Measurements from ENCODE around the gene ITGA11.

The ITGA11 gene

DNA sequence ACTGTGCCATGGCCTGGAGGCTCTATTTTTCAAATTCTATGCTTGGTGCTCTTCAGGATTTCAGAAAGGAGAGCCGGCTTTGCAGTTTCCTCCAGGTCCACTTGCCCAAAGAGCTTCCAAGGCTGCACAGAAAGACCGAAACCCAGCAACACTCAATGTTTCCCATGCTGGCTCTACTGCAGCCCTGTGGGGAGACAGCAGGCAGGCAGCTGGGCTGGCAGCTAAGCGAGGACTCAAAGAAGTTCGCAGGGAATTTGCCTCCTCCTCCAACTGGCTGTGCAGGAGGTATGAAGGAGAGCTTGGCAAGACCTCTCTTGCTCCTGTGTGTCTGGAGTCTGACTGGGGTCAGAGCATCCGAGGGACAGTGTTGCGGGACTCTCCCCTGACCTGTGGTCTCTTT lies 17.4 kb upstream of the ITGA11 start:
- Histone ChIP-seq H3K4me2 (ENCODE audit: low read length) (no peak overlapping the region), H4K20me1 (ENCODE audit: insufficient read depth, low read length) (no peaks in the 10 kb centered on the region), H3K4me3 (ENCODE audit: low read depth, low read length, poor library complexity, severe bottlenecking) (no peak overlapping the region), H3K9me3 (ENCODE audit: low read length) (no peaks in the 10 kb centered on the region), H3K9ac (ENCODE audit: low read length) (no peak overlapping the region), H3K79me2 (ENCODE audit: insufficient read depth, low read length) (no peaks in the 10 kb centered on the region), H3K9me2 (ENCODE audit: low read depth, low read length) (no peaks in the 10 kb centered on the region), H3F3A (ENCODE audit: insufficient read depth, low read length) (no peaks in the 10 kb centered on the region), H3K27ac (ENCODE audit: low read depth, low read length, poor library complexity, severe bottlenecking) (no peak overlapping the region), H3K27me3 (ENCODE audit: insufficient read depth, low read length) (no peaks in the 10 kb centered on the region), H3K36me3 (ENCODE audit: insufficient read depth, low read length) (no peaks in the 10 kb centered on the region), H3K4me1 (ENCODE audit: insufficient read depth, low read length, severe bottlenecking) (no peaks in the 10 kb centered on the region), H2AFZ (ENCODE audit: low read length) (no peak overlapping the region)
- TF ChIP-seq, protein P1, sequence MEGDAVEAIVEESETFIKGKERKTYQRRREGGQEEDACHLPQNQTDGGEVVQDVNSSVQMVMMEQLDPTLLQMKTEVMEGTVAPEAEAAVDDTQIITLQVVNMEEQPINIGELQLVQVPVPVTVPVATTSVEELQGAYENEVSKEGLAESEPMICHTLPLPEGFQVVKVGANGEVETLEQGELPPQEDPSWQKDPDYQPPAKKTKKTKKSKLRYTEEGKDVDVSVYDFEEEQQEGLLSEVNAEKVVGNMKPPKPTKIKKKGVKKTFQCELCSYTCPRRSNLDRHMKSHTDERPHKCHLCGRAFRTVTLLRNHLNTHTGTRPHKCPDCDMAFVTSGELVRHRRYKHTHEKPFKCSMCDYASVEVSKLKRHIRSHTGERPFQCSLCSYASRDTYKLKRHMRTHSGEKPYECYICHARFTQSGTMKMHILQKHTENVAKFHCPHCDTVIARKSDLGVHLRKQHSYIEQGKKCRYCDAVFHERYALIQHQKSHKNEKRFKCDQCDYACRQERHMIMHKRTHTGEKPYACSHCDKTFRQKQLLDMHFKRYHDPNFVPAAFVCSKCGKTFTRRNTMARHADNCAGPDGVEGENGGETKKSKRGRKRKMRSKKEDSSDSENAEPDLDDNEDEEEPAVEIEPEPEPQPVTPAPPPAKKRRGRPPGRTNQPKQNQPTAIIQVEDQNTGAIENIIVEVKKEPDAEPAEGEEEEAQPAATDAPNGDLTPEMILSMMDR (IDR thresholded peaks at IDR 0.05; ENCODE audit: low read length) = no peak
- TF ChIP-seq EZH2 (IDR thresholded peaks at IDR 0.05; ENCODE audit: borderline replicate concordance, low read length) = no peak

DNA sequence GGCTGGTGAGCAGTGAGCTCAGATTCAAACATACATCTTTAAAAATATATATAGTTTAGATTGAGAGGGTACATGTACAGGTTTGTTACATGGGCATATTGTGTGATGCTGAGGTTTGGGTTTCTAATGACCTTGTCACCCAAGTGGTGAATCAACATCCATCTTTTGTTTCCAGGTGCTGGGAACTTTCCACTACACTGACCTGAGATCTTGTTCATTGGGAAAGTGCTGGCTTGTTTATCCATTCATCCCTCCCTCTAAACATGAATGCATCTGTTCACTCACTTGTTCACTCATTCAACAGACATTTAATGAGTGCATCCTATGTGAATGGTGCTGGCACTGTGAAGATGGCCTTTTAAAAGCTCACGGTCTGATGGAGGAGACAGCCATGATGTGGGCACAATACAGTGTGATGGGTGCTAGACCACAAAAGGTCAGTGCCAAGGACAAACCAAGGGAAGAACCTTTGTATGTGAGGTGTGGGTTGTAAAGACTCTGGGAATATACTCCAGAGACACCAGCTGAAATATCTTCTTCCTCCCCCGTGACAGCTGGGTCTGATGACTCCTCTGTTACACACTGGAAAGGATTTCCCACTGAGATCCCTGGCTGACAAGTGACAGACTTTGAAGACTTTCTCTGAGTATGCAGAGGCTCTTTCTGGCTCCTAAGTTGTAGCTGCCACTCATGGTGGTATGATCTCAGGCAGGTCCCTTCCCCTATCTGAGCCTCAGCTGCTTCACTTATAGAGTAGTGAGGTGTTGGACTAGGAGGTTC lies 16.2 kb upstream of the ITGA11 start:
- Histone ChIP-seq H3K9ac (ENCODE audit: low read length) (no peak overlapping the region), H3K4me1 (ENCODE audit: insufficient read depth, low read length, severe bottlenecking) (no peaks in the 10 kb centered on the region), H2AFZ (ENCODE audit: low read length) (no peak overlapping the region), H3K4me3 (ENCODE audit: low read depth, low read length, poor library complexity, severe bottlenecking) (no peak overlapping the region), H3K27me3 (ENCODE audit: insufficient read depth, low read length) (no peaks in the 10 kb centered on the region), H3F3A (ENCODE audit: insufficient read depth, low read length) (no peaks in the 10 kb centered on the region), H3K9me2 (ENCODE audit: low read depth, low read length) (no peaks in the 10 kb centered on the region), H3K27ac (ENCODE audit: low read depth, low read length, poor library complexity, severe bottlenecking) (no peak overlapping the region), H3K4me2 (ENCODE audit: low read length) (no peak overlapping the region), H3K9me3 (ENCODE audit: low read length) (no peaks in the 10 kb centered on the region), H4K20me1 (ENCODE audit: insufficient read depth, low read length) (no peaks in the 10 kb centered on the region), H3K79me2 (ENCODE audit: insufficient read depth, low read length) (no peaks in the 10 kb centered on the region), H3K36me3 (ENCODE audit: insufficient read depth, low read length) (no peaks in the 10 kb centered on the region)
- TF ChIP-seq, protein P1 (IDR thresholded peaks at IDR 0.05; ENCODE audit: low read length) = no peak
- TF ChIP-seq EZH2 (IDR thresholded peaks at IDR 0.05; ENCODE audit: borderline replicate concordance, low read length) = no peak

DNA sequence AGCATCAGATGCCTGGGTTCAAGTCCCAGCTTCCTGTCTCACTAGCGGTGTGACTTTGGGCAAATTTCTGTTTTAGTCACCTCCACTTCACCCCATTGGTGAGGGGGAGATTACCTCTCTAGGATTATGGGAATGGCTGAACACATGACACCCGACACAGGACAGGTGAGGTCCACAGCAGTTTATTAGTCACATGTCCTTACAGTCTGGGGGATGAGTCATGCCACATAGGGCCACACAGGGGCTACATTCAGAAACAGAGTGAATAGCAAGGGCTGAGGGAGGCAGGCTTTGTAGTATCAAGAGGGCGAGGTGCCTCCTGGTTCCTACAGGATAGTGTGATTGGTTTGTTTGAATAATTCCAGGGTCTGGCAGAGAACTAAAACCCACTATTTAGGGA lies 15.2 kb upstream of the ITGA11 start:
- Histone ChIP-seq H3K79me2 (ENCODE audit: insufficient read depth, low read length) (no peaks in the 10 kb centered on the region), H3K36me3 (ENCODE audit: insufficient read depth, low read length) (no peaks in the 10 kb centered on the region), H3K27ac (ENCODE audit: low read depth, low read length, poor library complexity, severe bottlenecking) (no peak overlapping the region), H3K4me1 (ENCODE audit: insufficient read depth, low read length, severe bottlenecking) (no peaks in the 10 kb centered on the region), H2AFZ (ENCODE audit: low read length) (no peak overlapping the region), H3K27me3 (ENCODE audit: insufficient read depth, low read length) (no peaks in the 10 kb centered on the region), H3K9me3 (ENCODE audit: low read length) (no peaks in the 10 kb centered on the region), H4K20me1 (ENCODE audit: insufficient read depth, low read length) (no peaks in the 10 kb centered on the region), H3F3A (ENCODE audit: insufficient read depth, low read length) (no peaks in the 10 kb centered on the region), H3K4me3 (ENCODE audit: low read depth, low read length, poor library complexity, severe bottlenecking) (no peak overlapping the region), H3K4me2 (ENCODE audit: low read length) (no peak overlapping the region), H3K9me2 (ENCODE audit: low read depth, low read length) (no peaks in the 10 kb centered on the region), H3K9ac (ENCODE audit: low read length) (no peak overlapping the region)
- no peak for TF ChIP-seq EZH2 (IDR thresholded peaks at IDR 0.05; ENCODE audit: borderline replicate concordance, low read length)
- TF ChIP-seq, protein P1 (IDR thresholded peaks at IDR 0.05; ENCODE audit: low read length) = no peak

Data from OCI-LY1 (cell line).